CD14-positive monocyte (primary cell): Measurements from ENCODE around the gene ELN. TPM values are rescaled to one million over a fixed set of nuclear protein-coding genes. Genes with fewer than 3 reads are reported as not detected.

Experiments used
- DNase-seq, 3 donors: peaks; one replicate each; pipeline ENCODE4 v3.0.0-alpha.2; 2011 to 2022
- H2AFZ ChIP-seq: 2 replicates; pipeline ENCODE4 v1.6.0; 2012; ENCODE audit warnings: mild to moderate bottlenecking, low read depth, low read length, inconsistent platforms; ENCODE audit not compliant: insufficient read depth, poor library complexity, severe bottlenecking
- H3K27ac ChIP-seq, 2 donors: 1 replicate in 1 of 2; 2 replicates in 1 of 2; pipeline ENCODE4 v1.5.1; 2012 to 2013; ENCODE audit warnings: low read length in 2 of 2, control low read depth in 1 of 2, inconsistent platforms in 1 of 2, low read depth in 1 of 2, mild to moderate bottlenecking in 1 of 2
- H3K27me3 ChIP-seq, 2 donors: one replicate each; pipeline versions ENCODE4 v1.6.0 to v1.6.1; 2011 to 2013; ENCODE audit warnings: low read length in 2 of 2; ENCODE audit not compliant: control insufficient read depth in 2 of 2, insufficient read depth in 2 of 2
- H3K36me3 ChIP-seq, 2 donors: replicated peaks in 1 of 2; 1 replicate in 1 of 2; 2 replicates in 1 of 2; pipeline versions ENCODE4 v1.5.1 to v1.6.1; 2012 to 2013; ENCODE audit warnings: low read length in 2 of 2, control low read depth in 1 of 2, inconsistent platforms in 1 of 2, mild to moderate bottlenecking in 1 of 2; ENCODE audit not compliant: insufficient read depth in 2 of 2, control insufficient read depth in 1 of 2
- H3K4me1 ChIP-seq, 2 donors: 1 replicate in 1 of 2; 2 replicates in 1 of 2; pipeline versions ENCODE4 v1.5.1 to v1.6.1; 2012 to 2013; ENCODE audit warnings: low read length in 2 of 2, control low read depth in 1 of 2, inconsistent platforms in 1 of 2, mild to moderate bottlenecking in 1 of 2, moderate library complexity in 1 of 2; ENCODE audit not compliant: insufficient read depth in 2 of 2, control insufficient read depth in 1 of 2
- H3K4me2 ChIP-seq: replicated peaks from 2 replicates; pipeline ENCODE3; 2012; ENCODE audit warnings: low read length, moderate library complexity, mild to moderate bottlenecking; ENCODE audit not compliant: poor library complexity, severe bottlenecking; ENCODE audit errors: extremely low read depth
- H3K4me3 ChIP-seq, 3 experiments: fragments of 200-600 bp in 1 of 3; sonication (generic) in 1 of 3; replicated peaks in 1 of 3; 1 replicate in 2 of 3; 2 replicates in 1 of 3; pipeline ENCODE4 v1.5.1; 2011 to 2013; ENCODE audit warnings: low read length in 3 of 3, mild to moderate bottlenecking in 3 of 3, control low read depth in 2 of 3, low read depth in 2 of 3, inconsistent platforms in 1 of 3, moderate library complexity in 1 of 3
- H3K79me2 ChIP-seq: 2 replicates; pipeline ENCODE4 v1.6.0; 2012; ENCODE audit warnings: mild to moderate bottlenecking, control low read depth, inconsistent platforms, low read length, moderate library complexity; ENCODE audit not compliant: insufficient read depth
- H3K9ac ChIP-seq: 2 replicates; pipeline ENCODE4 v1.6.0; 2017; ENCODE audit warnings: low read length, mild to moderate bottlenecking; ENCODE audit not compliant: insufficient read depth, poor library complexity, severe bottlenecking
- H3K9me3 ChIP-seq, 2 donors: replicated peaks in 1 of 2; 1 replicate in 1 of 2; 2 replicates in 1 of 2; pipeline versions ENCODE4 v1.5.1 to v1.6.1; 2012 to 2013; ENCODE audit warnings: low read length in 2 of 2, control low read depth in 1 of 2; ENCODE audit not compliant: control insufficient read depth in 1 of 2, insufficient read depth in 1 of 2
- H4K20me1 ChIP-seq: 2 replicates; pipeline ENCODE4 v1.6.0; 2012; ENCODE audit warnings: mild to moderate bottlenecking, low read length, control low read depth, moderate library complexity; ENCODE audit not compliant: insufficient read depth
- H3K27ac Mint-ChIP-seq, 7 donors: one replicate each; pipeline ENCODE4 v1.8.0; 2020; ENCODE audit warnings: mild to moderate bottlenecking in 7 of 7, mixed read lengths in 7 of 7, moderate library complexity in 6 of 7, inconsistent platforms in 2 of 7
- H3K27me3 Mint-ChIP-seq, 3 donors: one replicate each; pipeline ENCODE4 v1.8.0; 2021 to 2022; ENCODE audit warnings: low read depth in 3 of 3, mild to moderate bottlenecking in 3 of 3, mixed read lengths in 3 of 3, moderate library complexity in 3 of 3, inconsistent platforms in 1 of 3
- H3K36me3 Mint-ChIP-seq, 2 donors: one replicate each; pipeline ENCODE4 v1.8.0; 2020; ENCODE audit warnings: mixed read lengths in 2 of 2, inconsistent platforms in 1 of 2, mild to moderate bottlenecking in 1 of 2
- H3K4me1 Mint-ChIP-seq: one replicate; pipeline ENCODE4 v1.8.0; 2020; ENCODE audit warnings: mild to moderate bottlenecking, mixed read lengths
- H3K4me3 Mint-ChIP-seq, 2 donors: one replicate each; pipeline ENCODE4 v1.8.0; 2020; ENCODE audit warnings: mild to moderate bottlenecking in 2 of 2, mixed read lengths in 2 of 2, moderate library complexity in 1 of 2
- H3K9me3 Mint-ChIP-seq, 7 donors: one replicate each; pipeline ENCODE4 v1.8.0; 2020 to 2022; ENCODE audit warnings: mixed read lengths in 7 of 7, mild to moderate bottlenecking in 6 of 7, moderate library complexity in 6 of 7, inconsistent platforms in 2 of 7
- CTCF ChIP-seq: fragments of 200-600 bp; IDR thresholded peaks from one replicate; pipeline ENCODE4 v1.8.0; 2022; ENCODE audit warnings: antibody characterized with exemption, mild to moderate bottlenecking
- WGBS: methylation state at CpG from one replicate; pipeline ENCODE4 v1.1.5; 2013; ENCODE audit warnings: missing lambda C conversion rate; ENCODE audit not compliant: insufficient coverage; 5-methylcytosine and 5-hydroxymethylcytosine counted together
- intact Hi-C, 2 donors: fragments of 100-400 bp; cut with micrococcal nuclease; formaldehyde crosslinking; loops; one replicate each; pipeline versions ENCODE4 v1.15.0 to v1.15.1; 2023
- polyA plus RNA-seq, 3 donors: library from polyadenylated mRNA; depleted of rRNA in 1 of 3; unstranded in 2 of 3; stranded (reverse) in 1 of 3; fragments of 300-500 nt in 2 of 3; fragments of >200 nt in 1 of 3; fragmentation: Illumina TruSeq in 2 of 3; gene quantifications; 1 replicate in 2 of 3; 2 replicates in 1 of 3; pipeline ENCODE4 v1.2.3, GENCODE V29; 2012 to 2021

Gene ELN
- polyA plus RNA-seq, 3 donors = not detected

DNA sequence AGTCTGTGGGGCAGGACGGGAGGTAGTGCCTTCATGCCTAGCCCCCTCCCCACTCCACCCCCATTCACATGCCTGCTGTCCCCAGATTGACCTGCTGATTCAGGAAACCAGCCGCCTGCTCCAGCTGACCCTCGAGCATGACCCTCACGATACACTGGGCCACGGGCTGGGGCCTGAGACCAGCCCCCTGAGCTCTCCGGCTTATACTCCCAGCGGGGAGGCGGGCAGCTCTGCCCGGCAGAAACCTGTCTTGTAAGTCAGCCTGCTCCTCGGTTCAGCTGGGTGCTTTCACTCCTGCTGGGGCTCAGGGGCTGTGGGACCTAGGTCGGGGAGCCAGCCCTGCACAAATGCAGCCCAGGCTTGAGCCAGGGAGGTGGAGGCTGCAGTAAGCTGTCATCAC lies 78.0 kb downstream of the ELN start:
- Histone ChIP-seq H4K20me1 (no peaks in the 10 kb centered on the region), H2AFZ (no peak overlapping the region), H3K27ac (no peak overlapping the region), H3K27me3 (no peaks in the 10 kb centered on the region), H3K9ac (no peak overlapping the region), H3K79me2 (no peaks in the 10 kb centered on the region), H3K4me1 (no peaks in the 10 kb centered on the region), H3K4me3 (no peak overlapping the region), H3K36me3 (peaks cover 83 to 100% of the 10 kb centered on the region in 2 donors), H3K9me3 (no peaks in the 10 kb centered on the region), H3K4me2 (no peak overlapping the region)
- Mint-ChIP-seq H3K36me3 (peaks cover 68 to 93% of the 10 kb centered on the region in 2 donors), H3K9me3 (no peaks in the 10 kb centered on the region), H3K4me3 (no peak overlapping the region), H3K27ac (peak overlapping the region in 1 of 7 donors; percentile 37), H3K4me1 (no peaks in the 10 kb centered on the region), H3K27me3 (peaks cover 0 to 5% (median 0%) of the 10 kb centered on the region in 3 donors)
- intact Hi-C loops = no loop called here
- no peak for TF ChIP-seq CTCF
- 97% methylated on average over 11 of the region's 11 CpGs for whole genome bisulfite sequencing
- DNase-seq = no peak

DNA sequence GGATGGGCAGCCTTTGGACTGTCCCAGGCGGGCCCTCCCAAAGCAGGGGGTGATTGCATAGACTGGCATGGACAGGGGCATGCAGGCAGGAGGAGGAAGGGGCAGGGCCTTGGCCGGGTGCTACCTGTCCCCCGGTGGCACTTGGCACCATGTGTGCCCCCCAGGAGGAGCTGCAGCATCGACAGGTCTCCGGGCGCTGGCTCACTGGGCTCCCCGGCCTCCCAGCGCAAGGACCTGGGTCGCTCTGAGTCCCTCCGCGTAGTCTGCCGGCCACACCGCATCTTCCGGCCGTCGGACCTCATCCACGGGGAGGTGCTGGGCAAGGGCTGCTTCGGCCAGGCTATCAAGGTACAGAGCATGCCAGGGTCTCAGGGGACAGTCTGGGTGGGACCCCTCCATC lies 78.9 kb downstream of the ELN start:
- H3K36me3 ChIP-seq = peaks cover 84 to 100% of the 10 kb centered on the region in 2 donors
- Mint-ChIP-seq H3K4me1 (no peaks in the 10 kb centered on the region), H3K4me3 (no peak overlapping the region), H3K27me3 (peaks cover 0 to 8% (median 0%) of the 10 kb centered on the region in 3 donors), H3K36me3 (peaks cover 70 to 96% of the 10 kb centered on the region in 2 donors), H3K9me3 (no peaks in the 10 kb centered on the region), H3K27ac (no peak overlapping the region)
- H3K9me3 ChIP-seq = no peaks in the 10 kb centered on the region
- H3K27ac ChIP-seq = no peak overlapping the region
- H3K27me3 ChIP-seq = no peaks in the 10 kb centered on the region
- 97% methylated on average over 16 of the region's 18 CpGs for WGBS
- no peak overlapping the region for H3K9ac ChIP-seq
- no peaks in the 10 kb centered on the region for H4K20me1 ChIP-seq
- no peaks in the 10 kb centered on the region for H3K79me2 ChIP-seq
- H3K4me2 ChIP-seq = no peak overlapping the region
- no peak for DNase-seq
- intact Hi-C loops = no loop called here
- no peak overlapping the region for H2AFZ ChIP-seq
- H3K4me1 ChIP-seq = no peaks in the 10 kb centered on the region
- no peak overlapping the region for H3K4me3 ChIP-seq
- no peak for TF ChIP-seq CTCF
